ENCODE results near the gene SYT17.

DNA sequence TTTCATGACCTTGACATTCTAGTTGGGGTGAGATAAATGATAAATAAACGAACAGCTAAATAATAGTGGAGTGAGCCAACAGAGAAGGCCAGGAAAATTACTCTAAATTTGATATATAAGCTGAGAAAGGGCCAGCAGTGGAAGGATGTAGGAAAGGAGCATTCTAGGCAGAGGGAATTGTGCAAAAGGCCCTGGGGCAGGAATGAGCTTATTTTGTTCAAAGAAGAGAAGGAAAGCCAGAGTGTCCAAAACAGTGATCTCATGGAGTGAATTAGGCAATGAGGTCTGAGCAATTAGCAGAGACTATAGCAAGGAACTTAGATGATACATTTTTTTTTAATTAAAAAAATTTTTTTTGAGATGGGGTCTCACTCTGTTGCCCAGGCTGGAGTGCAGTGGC is 74.1 kb downstream of the SYT17 start:
- TF ChIP-seq POLR2A (IDR thresholded peaks at IDR 0.05), result no peak
- TF ChIP-seq CTCF (IDR thresholded peaks at IDR 0.05), result no peak
- TF ChIP-seq EP300 (IDR thresholded peaks at IDR 0.05), result no peak
- no peak for TF ChIP-seq POLR2AphosphoS5 (IDR thresholded peaks at IDR 0.05)
